HG03135 (cell line): ENCODE data around the gene UCP2.
"Not testable (repeated sequence)": the region's sequence is repeated elsewhere in the genome, so short reads cannot be mapped to it uniquely, and the experiment has no call there.

Experiments used
- ATAC-seq: cut with Tn5 transposase; IDR thresholded peaks from one replicate; pipeline ENCODE4 v1.9.1; 2021; ENCODE audit warnings: mild to moderate bottlenecking, moderate library complexity; ENCODE audit not compliant: unreplicated experiment

UCP2 gene

GRCh38 chr11:73946798-73947458, 35.7 kb downstream of the UCP2 start:
- no peak for ATAC-seq

GRCh38 chr11:73945396-73945795, 37.2 kb downstream of the UCP2 start:
- no peak for ATAC-seq

- no peak for ATAC-seq
Observed at GRCh38 chr11:73944901-73945300, 37.7 kb downstream of the UCP2 start.

GRCh38 chr11:73944085-73944484, 38.6 kb downstream of the UCP2 start:
- ATAC-seq = no peak

- no peak for ATAC-seq
Observed at GRCh38 chr11:73942010-73942409, 40.6 kb downstream of the UCP2 start.

GRCh38 chr11:73940801-73941570, 41.7 kb downstream of the UCP2 start:
- no peak for ATAC-seq

GRCh38 chr11:73939096-73939495, 43.5 kb downstream of the UCP2 start:
- ATAC-seq = no peak

GRCh38 chr11:73936047-73936446, 46.6 kb downstream of the UCP2 start:
- not testable (repeated sequence) for ATAC-seq

- no peak for ATAC-seq
Observed at GRCh38 chr11:73932781-73933180, 49.9 kb downstream of the UCP2 start.

- ATAC-seq = no peak
Observed at GRCh38 chr11:73931951-73932350, 50.7 kb downstream of the UCP2 start.

- ATAC-seq = no peak
Observed at GRCh38 chr11:73931039-73931645, 51.5 kb downstream of the UCP2 start.

- ATAC-seq = no peak
Observed at GRCh38 chr11:73929388-73929787, 53.3 kb downstream of the UCP2 start.
